Measurements from ENCODE around the gene SRI.
"Not testable (repeated sequence)": the region's sequence is repeated elsewhere in the genome, so short reads cannot be mapped to it uniquely, and the experiment has no call there.

Gene SRI

GRCh38 chr7:88172842-88173241 lies 47.0 kb downstream of the SRI start:
- TF ChIP-seq CTCF (conservative IDR thresholded peaks at IDR 0.05), result no peak
- no peak overlapping the region for H3K27ac ChIP-seq

DNA sequence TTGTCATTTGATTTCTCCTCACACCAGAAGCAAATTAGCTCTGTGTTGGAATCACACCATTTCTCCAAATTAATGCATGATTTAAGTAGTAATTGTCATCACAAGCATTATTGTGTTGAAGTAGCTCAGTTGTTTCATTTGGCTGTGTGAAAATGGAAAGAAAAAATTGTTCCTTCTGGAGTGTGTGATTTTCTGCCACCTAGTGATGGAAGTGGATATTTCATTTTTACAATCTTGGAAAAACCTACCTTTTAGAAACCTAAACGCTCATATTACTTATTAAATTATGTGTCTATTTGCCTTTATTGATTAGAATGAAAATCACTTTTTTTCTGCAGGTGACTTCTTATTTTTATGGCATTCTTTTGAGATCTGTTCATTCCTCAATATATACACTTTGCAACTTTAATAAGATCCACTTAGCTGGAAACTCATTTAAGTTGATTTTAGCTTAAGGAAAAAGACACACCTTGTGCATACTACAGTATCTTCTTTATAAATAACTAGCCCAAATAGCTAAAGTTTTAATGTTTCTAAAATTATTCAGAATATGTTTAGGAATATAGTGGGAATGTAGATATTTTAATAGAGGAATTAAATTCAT lies 50.0 kb downstream of the SRI start:
- TF ChIP-seq CTCF (conservative IDR thresholded peaks at IDR 0.05), result peak; percentile 82
- H3K27ac ChIP-seq, result no peak overlapping the region

DNA sequence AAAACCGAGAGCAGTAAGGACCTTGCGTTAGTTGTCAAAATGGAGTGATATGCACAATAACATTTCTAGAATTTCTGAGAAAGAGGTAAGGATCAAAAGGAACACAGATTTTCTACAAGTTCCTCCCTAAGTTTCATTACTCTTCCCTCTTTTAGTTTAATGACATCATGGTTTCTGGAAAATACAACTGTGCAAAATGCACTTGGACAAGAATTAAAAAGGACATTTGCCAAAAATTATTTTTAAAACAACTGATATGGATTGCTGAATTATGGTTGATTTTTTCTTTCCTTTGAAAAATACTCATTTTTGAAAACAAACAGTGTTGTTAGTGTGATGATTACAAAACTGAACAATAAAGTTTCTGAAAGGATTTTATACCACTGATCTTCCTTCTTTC lies 52.1 kb downstream of the SRI start:
- no peak overlapping the region for H3K27ac ChIP-seq
- no peak for TF ChIP-seq CTCF (conservative IDR thresholded peaks at IDR 0.05)

GRCh38 chr7:88167223-88167622 lies 52.6 kb downstream of the SRI start:
- H3K27ac ChIP-seq, result no peak overlapping the region
- no peak for TF ChIP-seq CTCF (conservative IDR thresholded peaks at IDR 0.05)

DNA sequence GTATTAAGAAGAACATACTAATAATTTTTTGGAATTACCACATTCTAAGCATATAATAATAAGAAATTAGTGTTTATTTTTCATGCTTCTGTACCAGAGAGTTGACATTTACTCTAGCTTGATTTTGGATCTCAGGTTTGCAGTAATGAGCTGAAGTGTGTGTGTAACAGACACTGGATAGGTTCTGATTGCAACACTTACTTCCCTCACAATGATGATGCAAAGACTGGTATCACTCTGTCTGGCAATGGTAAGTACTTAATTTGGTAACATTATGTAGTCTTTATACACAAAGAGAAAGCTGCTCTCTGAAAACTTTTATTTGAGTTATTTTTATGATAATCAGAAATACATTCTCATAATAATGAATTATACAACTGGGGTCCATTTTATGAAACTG lies 54.1 kb downstream of the SRI start:
- TF ChIP-seq CTCF (conservative IDR thresholded peaks at IDR 0.05), result no peak
- H3K27ac ChIP-seq, result no peak overlapping the region

DNA sequence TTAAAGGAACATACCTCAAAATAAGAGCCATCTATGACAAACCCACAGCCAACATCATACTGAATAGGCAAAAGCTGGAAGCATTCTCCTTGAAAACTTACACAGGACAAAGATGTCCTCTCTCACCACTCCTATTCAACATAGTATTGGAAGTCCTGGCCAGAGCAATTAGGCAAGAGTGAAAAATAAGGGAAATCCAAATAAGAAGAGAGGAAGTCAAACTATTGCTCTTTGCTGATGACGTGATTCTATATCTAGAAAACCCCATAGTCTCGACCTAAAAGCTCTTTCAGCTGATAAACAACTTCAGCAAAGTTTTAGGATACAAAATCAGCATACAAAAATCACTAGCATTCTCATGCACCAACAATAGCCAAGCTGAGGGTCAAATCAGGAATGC lies 60.1 kb downstream of the SRI start:
- H3K27ac ChIP-seq, result not testable (repeated sequence)

DNA sequence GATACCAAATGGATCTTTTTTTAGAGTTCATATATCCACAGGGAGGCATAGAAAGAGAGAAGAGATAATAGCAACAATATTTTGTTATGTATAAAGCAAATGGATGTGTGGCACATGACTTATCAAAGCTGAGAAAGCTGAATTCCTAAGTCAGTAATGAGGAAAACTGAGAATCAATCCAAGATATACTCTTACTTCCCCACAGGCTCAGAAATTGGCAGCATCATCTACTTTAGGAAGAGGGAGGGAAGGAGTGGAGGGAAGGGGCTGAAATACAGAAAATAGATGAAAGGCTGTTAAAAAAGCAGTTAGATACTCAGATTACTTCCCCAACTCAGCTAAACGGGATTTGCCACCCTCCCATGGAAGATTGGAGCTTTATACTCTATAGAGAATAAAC lies 63.5 kb downstream of the SRI start:
- H3K27ac ChIP-seq, result no peak overlapping the region
- TF ChIP-seq CTCF (conservative IDR thresholded peaks at IDR 0.05), result no peak

- no peak for TF ChIP-seq CTCF (conservative IDR thresholded peaks at IDR 0.05)
- H3K27ac ChIP-seq, result no peak overlapping the region
These were observed 64.1 kb downstream of the SRI start for GRCh38 chr7:88155756-88156155.

All from VCaP (cell line).